ENCODE measurements around the gene ZG16. TPM values are rescaled to one million over a fixed set of nuclear protein-coding genes. Genes with fewer than 3 reads are reported as not detected.
"Not testable (repeated sequence)": the region's sequence is repeated elsewhere in the genome, so short reads cannot be mapped to it uniquely, and the experiment has no call there.

ZG16 gene
- total and polyA plus RNA-seq, 2 of the 8 experiments (the other 6 are each of a cell fraction or from before 2014, with no cell fraction given): not detected

GRCh38 chr16:29748760-29749149 is 29.3 kb upstream of the ZG16 start:
- H2BK5ac ChIP-seq (ENCODE audit: low read depth, low read length); H2BK15ac ChIP-seq (ENCODE audit: low read length); H2AFZ ChIP-seq (ENCODE audit: low read length); H3K27ac ChIP-seq (ENCODE audit: low read depth, low read length); H3K23me2 ChIP-seq (ENCODE audit: low read depth, low read length); H4K5ac ChIP-seq (ENCODE audit: insufficient read length, low read depth, low read length); H3K4ac ChIP-seq (replicated peaks; ENCODE audit: insufficient read length, low read depth, low read length); H2AK5ac ChIP-seq (ENCODE audit: low read depth, low read length); H3K4me3 ChIP-seq (ENCODE audit: extremely low read depth in 1 of 4, insufficient read depth in 2 of 4, low read depth in 3 of 4, low read length in 4 of 4); H3K9me3 ChIP-seq (ENCODE audit: insufficient read depth in 2 of 2, low read depth in 1 of 2, low read length in 1 of 2); H3K36me3 ChIP-seq (ENCODE audit: control insufficient read depth in 2 of 4, insufficient read depth in 4 of 4, low read length in 3 of 4); H2BK20ac ChIP-seq (ENCODE audit: low read length); H4K8ac ChIP-seq (ENCODE audit: extremely low read depth, insufficient read depth, low read length); H2BK120ac ChIP-seq (replicated peaks; ENCODE audit: low read depth, low read length); H3K79me2 ChIP-seq (ENCODE audit: control insufficient read depth in 1 of 2, insufficient read depth in 2 of 2, low read length in 2 of 2); H3K9ac ChIP-seq (replicated peaks in 1 of 4; ENCODE audit: extremely low read depth in 1 of 4, low read depth in 3 of 4, low read length in 3 of 4); H3K4me1 ChIP-seq (replicated peaks in 1 of 4; ENCODE audit: control insufficient read depth in 3 of 4, insufficient read depth in 4 of 4, low read length in 3 of 4); H4K91ac ChIP-seq (replicated peaks; ENCODE audit: insufficient read length, low read length); H3K56ac ChIP-seq (replicated peaks; ENCODE audit: insufficient read length, low read depth, low read length); FAIRE-seq; DNase-seq (ENCODE audit: low read depth in 1 of 2, low spot score in 2 of 2); H3K18ac ChIP-seq (ENCODE audit: extremely low read depth, low read length); H3K27me3 ChIP-seq (replicated peaks in 1 of 4; ENCODE audit: control insufficient read depth in 3 of 4, extremely low read depth in 1 of 4, insufficient read depth in 3 of 4, low read length in 3 of 4); H2BK12ac ChIP-seq (ENCODE audit: low read depth, low read length); H3K79me1 ChIP-seq (ENCODE audit: low read depth, low read length); H3K4me2 ChIP-seq (ENCODE audit: insufficient read depth in 1 of 2, low read depth in 2 of 2, low read length in 2 of 2); H4K20me1 ChIP-seq (replicated peaks in 1 of 2; ENCODE audit: control insufficient read depth in 1 of 2, insufficient read depth in 2 of 2, low read length in 2 of 2); H3K23ac ChIP-seq (ENCODE audit: insufficient read length); H3K14ac ChIP-seq (ENCODE audit: insufficient read length): not testable (repeated sequence)
- 88% methylated on average over 4 of the region's 4 CpGs; no CpG with 5 or more reads in 1 of the 2 experiments for WGBS, 2 experiments (ENCODE audit: extremely low coverage in 1 of 2, insufficient coverage in 1 of 2, insufficient read length in 1 of 2, insufficient replicate concordance in 2 of 2, low coverage in 1 of 2, low lambda C conversion rate in 2 of 2, missing lambda C conversion rate in 1 of 2)
- CTCF ChIA-PET (ENCODE audit: partially characterized antibody): interaction anchor here (0.5 to 2.6 kb wide), 10 partner anchors 12 to 61 kb away, joined by 3 to 12 read pairs (median 4); no protein-coding TSS in a partner anchor
- POLR2A ChIA-PET (ENCODE audit: partially characterized antibody): interaction anchor here (0.9 to 3.2 kb wide), 11 partner anchors 9 to 67 kb away, joined by 3 to 12 read pairs (median 5); partner anchors contain the start of genes KIF22, MAZ and PAGR1
